CD4-positive, alpha-beta T cell treated with Interferon gamma for 1 hour (primary cell): Measurements from ENCODE around the gene SPSB1.
A peak's percentile ranks its signal among the peaks of the same experiment; 100 is the strongest.

Experiments used
- DNase-seq: peaks from one replicate; pipeline ENCODE4 v3.0.0-alpha.2; 2020

The SPSB1 gene

GRCh38 chr1:9260059-9260766, 32.5 kb upstream of the SPSB1 start:
- no peak for DNase-seq

DNA sequence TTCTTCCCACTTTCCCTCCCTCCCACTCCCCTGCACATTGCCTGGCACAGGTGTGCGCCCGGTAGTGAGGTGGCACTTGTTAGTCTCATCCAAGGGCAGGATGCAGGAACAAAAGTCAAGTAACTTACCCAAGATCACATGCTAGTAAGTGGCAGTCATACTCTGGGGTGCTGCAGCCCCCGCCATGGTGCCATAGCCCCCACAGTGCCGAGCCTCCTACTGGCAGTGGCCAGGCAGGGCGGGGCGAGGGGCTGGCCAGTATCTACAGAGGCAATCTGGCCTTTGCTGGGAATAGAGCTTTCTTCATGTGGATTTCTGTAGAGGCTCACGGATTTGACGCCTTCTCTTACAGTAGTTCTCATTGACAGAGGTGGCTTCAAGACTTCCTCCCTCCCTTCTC, 31.2 kb upstream of the SPSB1 start:
- DNase-seq: no peak

DNA sequence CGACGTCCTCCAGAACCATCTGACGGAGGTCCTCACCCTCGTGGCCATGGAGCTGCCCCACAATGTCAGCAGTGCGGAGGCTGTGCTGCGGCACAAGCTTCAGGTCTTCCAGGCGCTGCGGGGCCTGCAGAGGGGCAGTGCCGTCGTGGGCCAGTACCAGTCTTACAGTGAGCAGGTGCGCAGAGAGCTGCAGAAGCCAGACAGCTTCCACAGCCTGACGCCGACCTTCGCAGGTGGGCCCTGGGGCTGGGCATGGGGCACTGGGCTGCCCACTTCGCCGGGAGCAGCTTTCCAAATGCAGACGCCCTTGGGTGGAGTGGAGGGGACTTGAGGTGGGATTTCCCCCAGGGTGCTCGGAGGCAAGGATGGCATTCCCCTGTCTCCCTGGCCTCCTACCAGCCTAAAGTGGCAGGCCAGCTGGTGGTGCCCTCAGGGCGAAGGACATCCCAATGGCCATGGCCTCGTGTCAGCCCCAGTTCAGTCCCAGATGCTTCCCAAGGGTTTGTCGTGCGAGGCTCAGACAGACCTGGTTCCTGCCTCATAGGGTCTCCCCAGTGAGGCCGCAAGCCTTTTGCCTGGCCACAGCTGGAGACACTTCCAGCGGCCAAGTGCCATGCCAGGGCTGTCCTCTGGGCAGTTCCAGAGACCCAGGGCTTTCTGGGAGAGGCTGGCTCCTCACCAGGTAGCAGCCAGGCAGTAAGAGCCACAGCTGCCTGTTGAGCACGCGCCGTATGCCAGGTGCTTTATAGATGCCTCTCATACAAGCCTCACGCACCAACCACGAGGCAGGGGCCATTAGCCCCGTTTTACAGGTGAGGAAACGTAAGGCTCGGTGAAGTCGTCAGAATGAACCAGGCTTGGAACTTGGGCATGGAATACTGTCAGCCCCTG, 30.4 kb upstream of the SPSB1 start:
- DNase-seq: no peak

DNA sequence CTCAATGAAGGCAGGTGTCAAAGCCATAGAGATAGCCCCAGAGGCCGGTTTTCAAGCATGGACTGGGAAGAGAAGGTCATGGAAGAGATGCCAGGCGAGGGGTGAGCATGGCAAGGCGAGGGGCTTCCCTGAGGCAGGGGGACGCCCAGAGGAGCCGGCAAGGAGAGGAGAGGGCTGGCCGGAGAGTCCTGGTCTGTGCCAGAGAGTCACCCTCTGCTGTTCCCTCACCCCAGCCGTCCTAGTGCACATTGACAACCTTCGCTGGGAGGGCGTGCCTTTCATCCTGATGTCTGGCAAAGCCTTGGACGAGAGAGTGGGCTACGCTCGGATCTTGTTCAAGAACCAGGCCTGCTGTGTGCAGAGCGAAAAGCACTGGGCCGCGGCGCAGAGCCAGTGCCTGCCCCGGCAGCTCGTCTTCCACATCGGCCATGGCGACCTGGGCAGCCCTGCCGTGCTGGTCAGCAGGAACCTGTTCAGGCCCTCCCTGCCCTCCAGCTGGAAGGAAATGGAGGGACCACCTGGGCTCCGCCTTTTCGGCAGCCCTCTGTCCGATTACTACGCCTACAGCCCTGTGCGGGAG, 29.3 kb upstream of the SPSB1 start:
- DNase-seq: no peak

- DNase-seq: no peak
Measured at GRCh38 chr1:9263984-9264872, 28.5 kb upstream of the SPSB1 start.

DNA sequence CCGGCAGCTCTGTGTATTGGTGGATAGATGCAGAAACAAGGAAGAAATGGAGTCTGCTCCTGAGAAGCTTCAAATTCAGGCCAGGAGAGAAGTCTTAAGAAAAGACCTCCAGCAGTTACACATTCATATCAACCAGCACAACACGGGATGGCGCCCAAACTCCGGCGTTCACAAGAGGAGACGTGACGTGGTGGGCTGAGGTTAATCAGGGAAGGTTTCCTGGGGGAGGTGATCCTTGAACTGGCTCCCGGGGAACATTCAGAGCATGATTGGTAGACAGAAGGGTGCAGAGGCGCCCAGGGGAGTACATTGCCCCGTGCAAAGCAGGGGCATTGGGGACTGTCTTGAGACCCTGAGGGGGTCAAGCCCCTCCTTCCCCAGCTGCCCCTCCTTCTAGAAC, 27.7 kb upstream of the SPSB1 start:
- no peak for DNase-seq

DNA sequence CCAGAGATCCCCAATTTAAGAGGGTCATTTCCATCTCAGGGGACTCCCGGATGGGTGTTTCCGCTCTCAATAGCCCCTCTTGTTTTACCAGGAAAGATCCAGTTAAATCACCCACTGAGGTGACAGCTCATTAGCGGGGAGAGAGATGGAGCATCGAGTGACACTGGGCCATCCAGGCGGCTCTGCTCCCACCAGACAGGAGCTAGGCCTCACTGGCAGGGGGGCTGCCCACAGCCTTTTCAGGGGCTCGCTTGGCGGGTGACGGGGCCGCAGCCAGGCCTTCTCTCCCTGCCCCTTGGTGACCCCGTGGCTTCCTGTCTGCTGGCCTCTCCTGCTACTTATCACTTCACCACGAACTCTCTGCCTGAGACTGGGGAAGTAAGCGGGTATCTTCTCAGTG, 26.7 kb upstream of the SPSB1 start:
- DNase-seq: no peak

- no peak for DNase-seq
Measured at GRCh38 chr1:9267352-9267686, 25.4 kb upstream of the SPSB1 start.

GRCh38 chr1:9267827-9268581, 24.7 kb upstream of the SPSB1 start:
- DNase-seq: no peak

DNA sequence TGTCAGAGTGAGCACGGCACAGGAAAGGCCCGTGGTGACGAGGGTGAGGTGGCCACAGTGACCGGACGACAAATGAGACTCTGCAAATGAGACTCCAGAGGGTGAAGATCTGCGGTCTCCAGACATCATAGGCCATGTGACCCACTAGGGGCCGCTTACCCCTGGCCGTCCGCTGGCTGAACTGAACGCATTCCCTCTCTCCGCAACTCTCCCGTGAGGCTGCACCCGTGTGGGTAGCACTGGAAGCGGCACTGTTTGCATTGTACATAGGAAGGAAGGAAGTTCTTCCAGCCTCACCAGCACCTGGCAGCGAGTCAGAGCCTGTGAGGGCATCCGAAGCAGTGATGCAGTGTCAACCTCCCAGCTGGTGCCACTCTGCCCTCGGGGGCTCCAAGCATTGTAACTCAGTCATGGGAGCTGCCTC, 23.6 kb upstream of the SPSB1 start:
- DNase-seq: no peak

DNA sequence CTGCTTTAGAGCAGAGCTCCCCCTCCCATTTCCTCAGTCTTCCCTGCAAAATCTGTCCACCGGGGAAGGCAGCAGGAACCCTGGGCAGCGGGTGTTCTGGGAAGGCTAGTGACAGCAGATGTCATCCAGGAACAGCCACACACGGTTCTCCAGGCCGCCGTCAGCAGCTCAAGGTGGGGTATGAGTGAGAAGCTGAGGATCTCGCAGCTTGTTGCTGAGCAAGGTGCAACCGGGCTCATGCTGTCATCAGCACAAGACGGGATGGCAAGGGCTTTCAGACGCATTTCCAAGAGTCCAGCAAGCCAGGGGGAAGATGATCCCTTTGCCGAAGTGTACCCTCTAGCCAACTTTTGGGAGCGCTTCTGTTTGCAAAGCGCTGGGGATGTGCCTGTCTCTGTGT, 23.0 kb upstream of the SPSB1 start:
- no peak for DNase-seq

- no peak for DNase-seq
Measured at GRCh38 chr1:9270290-9270883, 22.3 kb upstream of the SPSB1 start.

GRCh38 chr1:9271283-9271682, 21.4 kb upstream of the SPSB1 start:
- no peak for DNase-seq

DNA sequence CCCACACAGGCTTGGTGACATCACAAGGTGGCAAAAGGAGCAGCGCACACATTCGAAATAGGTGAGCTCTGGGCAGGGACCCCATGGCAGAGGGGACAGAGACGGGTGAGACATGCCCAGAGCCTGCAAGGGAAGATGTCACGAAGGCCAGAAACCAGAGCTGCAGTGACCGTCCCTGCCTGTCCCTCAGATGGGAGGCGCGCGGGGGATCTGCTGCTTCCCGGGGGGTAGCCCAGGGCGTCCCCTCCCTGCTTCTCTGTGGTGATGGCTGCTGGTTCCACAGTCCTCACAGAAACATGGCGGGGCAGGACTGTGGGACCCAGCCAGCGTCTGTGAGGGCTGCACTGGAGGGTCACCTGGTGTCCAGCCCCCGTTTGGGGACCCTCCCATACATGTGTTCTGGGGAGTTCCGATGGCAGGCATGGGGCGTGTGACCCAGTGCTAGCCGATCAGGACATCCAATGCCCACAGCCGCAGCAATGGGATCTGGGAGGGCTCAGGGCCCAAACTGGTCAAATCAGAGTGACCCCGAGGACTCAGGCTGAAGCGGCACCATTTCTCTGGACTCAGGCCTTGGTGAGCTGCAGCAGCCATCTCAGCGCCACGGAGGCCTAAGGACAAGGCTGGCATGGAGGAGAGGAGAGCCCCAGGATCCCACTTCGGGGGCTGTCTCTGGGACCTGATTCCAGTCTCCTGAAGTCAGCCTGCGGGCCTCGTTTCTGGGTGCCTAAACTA, 20.7 kb upstream of the SPSB1 start:
- DNase-seq: no peak

- no peak for DNase-seq
Measured at GRCh38 chr1:9273177-9273576, 19.5 kb upstream of the SPSB1 start.

GRCh38 chr1:9275161-9275560, 17.5 kb upstream of the SPSB1 start:
- DNase-seq: no peak

GRCh38 chr1:9275567-9276034, 17.1 kb upstream of the SPSB1 start:
- DNase-seq: peak; percentile 73

DNA sequence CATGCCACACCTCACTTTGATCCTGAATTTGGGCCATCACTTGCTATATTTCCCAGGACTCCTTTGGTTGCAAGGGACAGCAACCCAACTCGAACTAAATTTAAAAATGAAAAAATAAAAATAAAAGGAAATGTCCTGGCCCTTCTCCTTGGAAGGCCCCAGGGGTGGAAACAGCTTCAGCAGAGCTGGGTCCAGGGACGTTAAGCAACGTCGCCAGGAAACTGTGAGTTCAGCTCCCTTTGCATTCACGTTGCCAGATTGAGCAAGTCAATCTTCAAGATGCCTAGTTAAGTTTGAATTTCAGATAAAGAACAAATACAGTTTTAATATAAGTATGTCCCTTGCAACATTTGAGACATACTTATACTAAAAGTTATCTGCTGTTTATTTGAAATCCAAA, 14.6 kb upstream of the SPSB1 start:
- no peak for DNase-seq

- no peak for DNase-seq
Measured at GRCh38 chr1:9278585-9279153, 14.0 kb upstream of the SPSB1 start.

GRCh38 chr1:9279172-9279840, 13.4 kb upstream of the SPSB1 start:
- DNase-seq: no peak
